ENCODE measurements around the gene MCC. TPM values are rescaled to one million over a fixed set of nuclear protein-coding genes. Genes with fewer than 3 reads are reported as not detected.

Gene MCC
- total and polyA plus RNA-seq, 2 of the 4 experiments (the other 2 are of a cell fraction): 5.0 to 20.6 TPM

DNA sequence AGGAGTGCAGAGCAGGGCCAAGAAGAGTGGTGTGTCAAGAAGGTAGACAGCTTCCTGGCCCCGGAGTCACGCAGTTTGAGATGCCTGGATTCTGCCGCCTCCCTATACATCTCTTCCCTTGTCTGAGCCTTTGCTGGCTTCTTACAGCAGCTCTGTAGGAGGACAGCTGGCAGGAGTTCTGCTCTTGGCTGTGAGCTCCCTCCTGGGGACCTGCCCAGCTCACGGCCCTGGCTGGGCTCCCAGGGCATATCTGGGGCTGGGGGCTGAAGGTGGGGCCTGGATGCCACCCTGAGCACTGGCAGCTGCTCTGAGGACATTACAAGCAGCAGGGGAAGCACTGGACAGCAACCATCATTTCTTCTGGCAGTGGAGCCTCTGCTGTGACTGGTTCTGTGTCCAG is 52.7 kb downstream of the MCC start:
- Histone ChIP-seq H3K4me2 (ENCODE audit: low read depth, low read length) (no peak overlapping the region), H3K14ac (replicated peaks; ENCODE audit: low read depth, low read length) (no peak overlapping the region), H4K8ac (ENCODE audit: low read depth in 2 of 2, low read length in 2 of 2) (no peak overlapping the region), H2BK15ac (ENCODE audit: low read depth, low read length) (no peak overlapping the region), H4K20me1 (ENCODE audit: insufficient read depth, low read length) (no peaks in the 10 kb centered on the region), H3K9me3 (ENCODE audit: control insufficient read depth, insufficient read depth, low read length) (no peaks in the 10 kb centered on the region), H2BK120ac (ENCODE audit: low read depth, low read length) (no peak overlapping the region), H2AK9ac (replicated peaks; ENCODE audit: low read depth, low read length, poor library complexity) (no peak overlapping the region), H3K9ac (ENCODE audit: low read depth, low read length) (no peak overlapping the region), H3K79me1 (ENCODE audit: low read depth in 1 of 2, low read length in 2 of 2) (no peaks in the 10 kb centered on the region), H4K91ac (ENCODE audit: insufficient read depth, low read depth, low read length) (no peak overlapping the region), H3K56ac (ENCODE audit: extremely low read depth, insufficient read depth, low read length) (no peak overlapping the region), H3K27me3 (ENCODE audit: control insufficient read depth, insufficient read depth, low read length) (no peaks in the 10 kb centered on the region), H2AFZ (replicated peaks; ENCODE audit: low read length, poor library complexity) (no peak overlapping the region), H3K27ac (ENCODE audit: insufficient read depth, low read length) (no peak overlapping the region), H3K23ac (ENCODE audit: low read depth, low read length) (no peak overlapping the region), H2BK20ac (ENCODE audit: low read depth, low read length) (no peak overlapping the region), H3K4me3 (ENCODE audit: insufficient read depth, low read depth, low read length) (no peak overlapping the region), H3K4me1 (ENCODE audit: control insufficient read depth, insufficient read depth, low read length) (no peaks in the 10 kb centered on the region), H3K9me1 (ENCODE audit: insufficient read depth, low read length) (no peaks in the 10 kb centered on the region), H3K36me3 (ENCODE audit: control insufficient read depth, insufficient read depth, low read length) (peaks cover 2% of the 10 kb centered on the region; the same call in 1 of the 2 replicates), H4K5ac (ENCODE audit: low read depth, low read length) (no peak overlapping the region), H2BK5ac (ENCODE audit: low read depth, low read length, poor library complexity, severe bottlenecking) (no peak overlapping the region), H3K4ac (ENCODE audit: low read depth, low read length) (no peak overlapping the region), H3K18ac (ENCODE audit: low read depth, low read length) (no peak overlapping the region), H2AK5ac (ENCODE audit: low read depth, low read length) (no peak overlapping the region)
- POLR2A ChIA-PET (ENCODE audit: unreplicated experiment): no interaction called here
- dilution Hi-C loops (cut with HindIII; ENCODE audit: low sequenced_read_pairs, unreplicated experiment): no loop called here
- no TSS peak for BruUV-seq (replicated peaks)
- ATAC-seq (ENCODE audit: low read depth) (no peak), DNase-seq (no peak)
- in situ Hi-C loops (cut with MboI; ENCODE audit: low sequenced_read_pairs): no loop called here
- no peak for TF ChIP-seq SMC3 (IDR thresholded peaks at IDR 0.05; ENCODE audit: low read depth, low read length)
- TF ChIP-seq USF2 (IDR thresholded peaks at IDR 0.05; ENCODE audit: low read depth, low read length): no peak
- TF ChIP-seq FOS (IDR thresholded peaks at IDR 0.05; ENCODE audit: low read depth, low read length): no peak
- no peak for TF ChIP-seq CHD1 (IDR thresholded peaks at IDR 0.05; ENCODE audit: low read depth, low read length)
- TF ChIP-seq BHLHE40 (IDR thresholded peaks at IDR 0.05; ENCODE audit: low read depth, low read length): no peak
- no peak for TF ChIP-seq POLR2A (IDR thresholded peaks at IDR 0.05; ENCODE audit: low read depth, low read length)
- CTCF ChIA-PET: no interaction called here
- intact Hi-C loops (cut with micrococcal nuclease): no loop called here
- no CpG with 5 or more reads among the region's 4 CpGs for WGBS, 2 experiments (ENCODE audit: extremely low coverage in 2 of 2, insufficient read length in 1 of 2)
